IMR-90 (cell line): Measurements from ENCODE around the gene EVI5. TPM values are rescaled to one million over a fixed set of nuclear protein-coding genes. Genes with fewer than 3 reads are reported as not detected.
A peak's percentile ranks its signal among the peaks of the same experiment; 100 is the strongest.

Experiments used
- ATAC-seq: fragments of 200-7000 bp; cut with Tn5 transposase; 2 replicates; pipeline ENCODE4 v1.9.1; 2020; ENCODE audit warnings: low read depth, mild to moderate bottlenecking, moderate library complexity
- BruUV-seq: library from RNA; stranded (reverse); fragments of 400-500 nt; replicated peaks from 2 replicates; lab custom pipeline; 2021; lab: Mats Ljungman, UMichigan
- CTCF ChIA-PET: fragments of 300-600 bp; formaldehyde crosslinking; extraction: SDS; loops from one replicate; lab custom pipeline; 2021; ENCODE audit warnings: antibody characterized with exemption; lab: Yijun Ruan, JAX
- POLR2A ChIA-PET: fragments of 300-600 bp; sonication (Branson Sonifier 250); formaldehyde crosslinking; loops from one replicate; lab custom pipeline; 2022; ENCODE audit warnings: antibody characterized with exemption; ENCODE audit not compliant: unreplicated experiment; lab: Charles Lee
- DNase-seq: peaks from one replicate; pipeline ENCODE4 v3.0.0; 2013
- H2AFZ ChIP-seq: replicated peaks from 2 replicates; pipeline ENCODE3; 2013; ENCODE audit warnings: low read length, mild to moderate bottlenecking; ENCODE audit not compliant: poor library complexity
- H2AK5ac ChIP-seq: 2 replicates; pipeline ENCODE4 v1.6.1; 2013; ENCODE audit warnings: low read depth, low read length, inconsistent platforms
- H2AK9ac ChIP-seq: replicated peaks from 2 replicates; pipeline ENCODE3; 2013; ENCODE audit warnings: mild to moderate bottlenecking, low read depth, low read length, moderate library complexity; ENCODE audit not compliant: poor library complexity
- H2BK120ac ChIP-seq: 2 replicates; pipeline ENCODE4 v1.6.1; 2013; ENCODE audit warnings: low read depth, low read length, inconsistent platforms
- H2BK15ac ChIP-seq: 3 replicates; pipeline ENCODE4 v1.6.1; 2013; ENCODE audit warnings: low read depth, low read length, inconsistent platforms
- H2BK20ac ChIP-seq: 2 replicates; pipeline ENCODE4 v1.6.1; 2013; ENCODE audit warnings: low read depth, mild to moderate bottlenecking, inconsistent platforms, low read length, moderate library complexity
- H2BK5ac ChIP-seq: 2 replicates; pipeline ENCODE4 v1.6.1; 2013; ENCODE audit warnings: mild to moderate bottlenecking, low read depth, low read length, inconsistent platforms; ENCODE audit not compliant: poor library complexity, severe bottlenecking
- H3K14ac ChIP-seq: replicated peaks from 2 replicates; pipeline ENCODE4 v1.6.1; 2013; ENCODE audit warnings: low read depth, low read length, inconsistent platforms
- H3K18ac ChIP-seq: 2 replicates; pipeline ENCODE4 v1.6.1; 2013; ENCODE audit warnings: low read depth, low read length, control low read depth
- H3K23ac ChIP-seq: 2 replicates; pipeline ENCODE4 v1.6.1; 2013; ENCODE audit warnings: low read depth, low read length, inconsistent platforms
- H3K27ac ChIP-seq: 2 replicates; pipeline ENCODE4 v1.5.1; 2013; ENCODE audit warnings: mild to moderate bottlenecking, control low read depth, low read length; ENCODE audit not compliant: insufficient read depth
- H3K27me3 ChIP-seq: 2 replicates; pipeline ENCODE4 v1.6.1; 2013; ENCODE audit warnings: low read length; ENCODE audit not compliant: control insufficient read depth, insufficient read depth
- H3K36me3 ChIP-seq: 2 replicates; pipeline ENCODE4 v1.6.1; 2013; ENCODE audit warnings: low read length, mixed read lengths; ENCODE audit not compliant: control insufficient read depth, insufficient read depth
- H3K4ac ChIP-seq: 2 replicates; pipeline ENCODE4 v1.6.1; 2013; ENCODE audit warnings: low read depth, low read length, inconsistent platforms
- H3K4me1 ChIP-seq: 2 replicates; pipeline ENCODE4 v1.6.1; 2013; ENCODE audit warnings: low read length, mixed read lengths; ENCODE audit not compliant: control insufficient read depth, insufficient read depth
- H3K4me2 ChIP-seq: 2 replicates; pipeline ENCODE4 v1.6.1; 2013; ENCODE audit warnings: low read depth, mild to moderate bottlenecking, control low read depth, low read length, moderate library complexity
- H3K4me3 ChIP-seq: 2 replicates; pipeline ENCODE4 v1.5.1; 2013; ENCODE audit warnings: low read depth, mild to moderate bottlenecking, control low read depth, low read length, moderate library complexity; ENCODE audit not compliant: insufficient read depth
- H3K56ac ChIP-seq: 2 replicates; pipeline ENCODE4 v1.6.1; 2013; ENCODE audit warnings: low read length, inconsistent platforms; ENCODE audit not compliant: insufficient read depth; ENCODE audit errors: extremely low read depth
- H3K79me1 ChIP-seq, 2 experiments: 2 replicates each; pipeline ENCODE4 v1.6.1; 2013; ENCODE audit warnings: low read length in 2 of 2, inconsistent platforms in 1 of 2, low read depth in 1 of 2
- H3K9ac ChIP-seq: 2 replicates; pipeline ENCODE4 v1.6.1; 2013; ENCODE audit warnings: low read depth, low read length, control low read depth
- H3K9me1 ChIP-seq: 2 replicates; pipeline ENCODE4 v1.6.1; 2013; ENCODE audit warnings: low read length, inconsistent platforms; ENCODE audit not compliant: insufficient read depth
- H3K9me3 ChIP-seq: 2 replicates; pipeline ENCODE4 v1.6.1; 2013; ENCODE audit warnings: low read length; ENCODE audit not compliant: control insufficient read depth, insufficient read depth
- H4K20me1 ChIP-seq: 2 replicates; pipeline ENCODE4 v1.6.1; 2013; ENCODE audit warnings: low read length, inconsistent platforms; ENCODE audit not compliant: insufficient read depth
- H4K5ac ChIP-seq: 2 replicates; pipeline ENCODE4 v1.6.1; 2013; ENCODE audit warnings: mild to moderate bottlenecking, low read depth, low read length, control low read depth
- H4K8ac ChIP-seq, 2 experiments: 2 replicates each; pipeline ENCODE4 v1.6.1; 2013; ENCODE audit warnings: low read depth in 2 of 2, low read length in 2 of 2, control low read depth in 1 of 2, inconsistent platforms in 1 of 2
- H4K91ac ChIP-seq: 2 replicates; pipeline ENCODE4 v1.6.1; 2013; ENCODE audit warnings: low read depth, low read length, inconsistent platforms; ENCODE audit not compliant: insufficient read depth
- MAFK ChIP-seq: IDR thresholded peaks from 2 replicates; pipeline ENCODE4 v1.6.1; 2012; ENCODE audit warnings: low read depth, low read length, improper control_type of control experiment
- NFE2L2 ChIP-seq: fragments of 150-350 bp; IDR thresholded peaks from 2 replicates; pipeline ENCODE4 v1.6.1; 2016; ENCODE audit warnings: low read depth, mild to moderate bottlenecking, low read length
- WGBS, 2 experiments: methylation state at CpG; one replicate each; pipeline versions ENCODE4 v1.1.5 to v1.1.7; 2013; ENCODE audit warnings: missing lambda C conversion rate in 2 of 2; ENCODE audit not compliant: insufficient read length in 1 of 2; ENCODE audit errors: extremely low coverage in 2 of 2; 5-methylcytosine and 5-hydroxymethylcytosine counted together
- dilution Hi-C: fragments of 300-500 bp; cut with HindIII; formaldehyde crosslinking; loops from one replicate; pipeline ENCODE4 v1.14.3; 2018; ENCODE audit warnings: low sequenced_read_pairs; ENCODE audit not compliant: unreplicated experiment
- in situ Hi-C: fragments of 300-500 bp; cut with MboI; formaldehyde crosslinking; loops from 3 replicates; pipeline ENCODE4 v1.14.3; 2019; ENCODE audit warnings: low sequenced_read_pairs, inconsistent platforms, mixed read lengths
- intact Hi-C: fragments of 100-400 bp; cut with micrococcal nuclease; formaldehyde crosslinking; loops from 2 replicates; pipeline ENCODE4 v1.10.0; 2022
- polyA plus RNA-seq, 3 experiments: library from polyadenylated mRNA; depleted of rRNA; stranded (reverse); fragments of >200 nt; gene quantifications; 2 replicates each; pipeline ENCODE4 v1.2.3, GENCODE V29; 2012; ENCODE audit warnings: low replicate concordance in 1 of 3
- total RNA-seq: library from RNA; depleted of rRNA; stranded (reverse); fragments of >200 nt; gene quantifications from 2 replicates; pipeline ENCODE4 v1.2.3, GENCODE V29; 2012
- TF ChIP-seq, protein P1 (sequence below): fragments of 150-350 bp; IDR thresholded peaks from 2 replicates; pipeline ENCODE4 v1.6.1; 2016; ENCODE audit warnings: low read depth, mild to moderate bottlenecking, low read length, moderate library complexity, borderline replicate concordance

The EVI5 gene
- total and polyA plus RNA-seq, 2 of the 4 experiments (the other 2 are of a cell fraction) = 13.9 to 26.9 TPM

DNA sequence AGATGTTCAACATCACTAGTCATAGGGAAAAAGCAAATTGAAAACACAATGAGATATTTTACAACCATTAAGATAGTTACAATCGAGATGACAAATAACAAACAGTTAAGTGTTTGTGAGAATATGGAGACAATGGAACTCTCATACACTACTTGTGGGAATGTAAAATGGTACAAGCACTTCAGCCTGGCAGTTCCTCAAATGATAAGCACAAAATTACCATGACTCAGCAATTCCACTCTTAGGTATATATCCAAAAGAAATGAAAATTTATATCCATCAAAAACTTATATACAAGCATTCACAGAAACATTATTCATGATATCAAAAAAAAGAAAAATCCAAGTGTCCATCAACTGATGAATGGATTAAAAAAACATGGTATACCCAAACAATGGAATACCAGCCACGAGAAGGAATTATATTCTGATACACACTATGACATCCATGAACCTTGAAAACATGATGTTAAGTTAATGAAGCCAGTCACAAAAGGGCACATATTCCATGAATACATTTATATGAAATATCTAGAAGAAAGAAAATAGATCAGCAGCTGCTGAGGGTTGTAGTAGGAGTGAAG, 76.4 kb downstream of the EVI5 start:
- Histone ChIP-seq H4K91ac (no peak overlapping the region), H2BK120ac (no peak overlapping the region), H4K8ac (no peak overlapping the region; a peak in 1 of 4 replicates), H3K9ac (no peak overlapping the region), H2AK9ac (no peak overlapping the region), H3K4me2 (peak overlapping the region; percentile 23; the same call in 1 of the 2 replicates), H3K9me1 (peaks cover 4% of the 10 kb centered on the region; the same call in 1 of the 2 replicates), H2BK15ac (no peak overlapping the region), H4K5ac (no peak overlapping the region), H3K9me3 (no peaks in the 10 kb centered on the region), H4K20me1 (peaks cover 5% of the 10 kb centered on the region; the same call in 1 of the 2 replicates), H3K14ac (no peak overlapping the region), H2BK5ac (peak overlapping the region; percentile 24), H3K18ac (peak overlapping the region; percentile 58; the same call in 1 of the 2 replicates), H3K27me3 (no peaks in the 10 kb centered on the region), H3K4ac (no peak overlapping the region), H3K56ac (no peak overlapping the region), H3K36me3 (no peaks in the 10 kb centered on the region), H3K4me1 (peaks cover 5% of the 10 kb centered on the region), H2AK5ac (no peak overlapping the region), H3K4me3 (no peak overlapping the region), H3K27ac (no peak overlapping the region), H2BK20ac (no peak overlapping the region), H3K79me1 (peaks cover 11 to 39% of the 10 kb centered on the region in 2 experiments; a peak in 3 of 4 replicates), H3K23ac (no peak overlapping the region), H2AFZ (no peak overlapping the region)
- DNase-seq (peak; percentile 21), ATAC-seq (no peak)
- no CpG with 5 or more reads among the region's 2 CpGs for WGBS, 2 experiments
- CTCF ChIA-PET = no interaction called here
- POLR2A ChIA-PET = no interaction called here
- intact Hi-C loops (no loop called here), in situ Hi-C loops (no loop called here), dilution Hi-C loops (no loop called here)
- no TSS peak for BruUV-seq
- peak; percentile 98 for TF ChIP-seq MAFK
- TF ChIP-seq NFE2L2 = peak; percentile 97
- TF ChIP-seq, protein P1, sequence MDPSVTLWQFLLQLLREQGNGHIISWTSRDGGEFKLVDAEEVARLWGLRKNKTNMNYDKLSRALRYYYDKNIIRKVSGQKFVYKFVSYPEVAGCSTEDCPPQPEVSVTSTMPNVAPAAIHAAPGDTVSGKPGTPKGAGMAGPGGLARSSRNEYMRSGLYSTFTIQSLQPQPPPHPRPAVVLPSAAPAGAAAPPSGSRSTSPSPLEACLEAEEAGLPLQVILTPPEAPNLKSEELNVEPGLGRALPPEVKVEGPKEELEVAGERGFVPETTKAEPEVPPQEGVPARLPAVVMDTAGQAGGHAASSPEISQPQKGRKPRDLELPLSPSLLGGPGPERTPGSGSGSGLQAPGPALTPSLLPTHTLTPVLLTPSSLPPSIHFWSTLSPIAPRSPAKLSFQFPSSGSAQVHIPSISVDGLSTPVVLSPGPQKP = no peak
